OCI-LY3 (cell line): ENCODE data around the gene RND3.

ENCODE experiments used
- H2AFZ ChIP-seq: fragments of 200-600, 300-600 bp; shearing (Covaris generic); 2 replicates; pipeline ENCODE4 v1.6.0; 2014; ENCODE audit warnings: antibody characterized with exemption, low read depth, low read length
- H3K27ac ChIP-seq: fragments of 200-600, 300-600 bp; sonication (generic); 2 replicates; pipeline ENCODE4 v1.5.1; 2014; ENCODE audit warnings: mild to moderate bottlenecking, low read length, moderate library complexity, mixed read lengths
- H3K27me3 ChIP-seq: fragments of 200-600, 300-600 bp; sonication (generic); 2 replicates; pipeline ENCODE4 v1.6.1; 2014; ENCODE audit warnings: low read depth, low read length, mixed read lengths
- H3K36me3 ChIP-seq: fragments of 200-600, 300-600 bp; sonication (generic); replicated peaks from 2 replicates; pipeline ENCODE3; 2014; ENCODE audit warnings: low read depth, low read length, mixed read lengths
- H3K4me1 ChIP-seq: fragments of 300-600, 200-600 bp; sonication (generic); 2 replicates; pipeline ENCODE4 v1.6.1; 2014; ENCODE audit warnings: low read length, mixed read lengths
- H3K4me2 ChIP-seq: fragments of 200-600, 300-600 bp; sonication (generic); 2 replicates; pipeline ENCODE4 v1.6.1; 2014; ENCODE audit warnings: low read length, mixed read lengths
- H3K4me3 ChIP-seq: fragments of 300-600, 200-600 bp; sonication (generic); 2 replicates; pipeline ENCODE4 v1.5.1; 2014; ENCODE audit warnings: antibody characterized with exemption, mild to moderate bottlenecking, low read length, moderate library complexity
- H3K79me2 ChIP-seq: fragments of 300-600, 200-600 bp; shearing (Covaris generic); 2 replicates; pipeline ENCODE4 v1.6.1; 2014; ENCODE audit warnings: mild to moderate bottlenecking, low read length, mixed read lengths
- H3K9ac ChIP-seq: fragments of 300-600, 200-600 bp; shearing (Covaris generic); 2 replicates; pipeline ENCODE4 v1.6.0; 2014; ENCODE audit warnings: mild to moderate bottlenecking, low read length, moderate library complexity
- H3K9me3 ChIP-seq: fragments of 200-600, 300-600 bp; shearing (Covaris generic); 2 replicates; pipeline ENCODE4 v1.6.1; 2014; ENCODE audit warnings: low read length, mixed read lengths; ENCODE audit not compliant: insufficient read depth
- H4K20me1 ChIP-seq: fragments of 200-600, 300-600 bp; sonication (generic); 2 replicates; pipeline ENCODE4 v1.6.1; 2016; ENCODE audit warnings: low read length, mixed read lengths; ENCODE audit not compliant: insufficient read depth
- EZH2phosphoT487 ChIP-seq: fragments of 200-600 bp; shearing (Covaris generic); IDR thresholded peaks from 2 replicates; pipeline ENCODE4 v1.6.1; 2018; ENCODE audit warnings: antibody characterized with exemption, mixed run types, low read depth
- TF ChIP-seq, protein P1 (sequence below): fragments of 200-600, 300-600 bp; sonication (generic); IDR thresholded peaks from 2 replicates; pipeline ENCODE4 v1.5.1; 2014; ENCODE audit warnings: antibody characterized with exemption, low read length, low read depth

The RND3 gene

DNA sequence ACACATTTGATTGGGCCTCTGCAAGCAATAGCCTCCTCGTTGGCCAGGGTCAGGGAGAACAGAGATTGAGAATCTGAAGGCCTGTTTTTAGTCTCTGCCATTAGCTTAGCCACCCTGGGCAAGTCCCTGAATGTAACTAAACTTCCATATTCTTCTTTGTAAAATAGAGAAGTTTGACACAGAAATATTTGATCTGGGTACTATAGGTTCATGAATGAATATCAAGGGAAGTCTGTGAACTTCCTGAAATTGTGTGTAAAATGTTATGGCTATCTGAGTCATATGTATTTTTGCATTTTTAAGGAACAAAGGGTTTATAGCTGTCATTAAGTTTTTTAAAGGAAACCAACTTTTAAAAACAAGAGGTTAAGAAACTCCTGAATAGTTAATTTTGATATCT, 23.2 kb downstream of the RND3 start:
- no peak overlapping the region for H3K27ac ChIP-seq
- no peak overlapping the region for H3K4me3 ChIP-seq
- H3K79me2 ChIP-seq: no peaks in the 10 kb centered on the region
- H3K9me3 ChIP-seq: no peaks in the 10 kb centered on the region
- H3K4me1 ChIP-seq: peaks cover 10% of the 10 kb centered on the region
- H3K4me2 ChIP-seq: no peak overlapping the region
- H2AFZ ChIP-seq: no peak overlapping the region
- no peaks in the 10 kb centered on the region for H3K27me3 ChIP-seq
- no peak for TF ChIP-seq EZH2phosphoT487
- TF ChIP-seq, protein P1, sequence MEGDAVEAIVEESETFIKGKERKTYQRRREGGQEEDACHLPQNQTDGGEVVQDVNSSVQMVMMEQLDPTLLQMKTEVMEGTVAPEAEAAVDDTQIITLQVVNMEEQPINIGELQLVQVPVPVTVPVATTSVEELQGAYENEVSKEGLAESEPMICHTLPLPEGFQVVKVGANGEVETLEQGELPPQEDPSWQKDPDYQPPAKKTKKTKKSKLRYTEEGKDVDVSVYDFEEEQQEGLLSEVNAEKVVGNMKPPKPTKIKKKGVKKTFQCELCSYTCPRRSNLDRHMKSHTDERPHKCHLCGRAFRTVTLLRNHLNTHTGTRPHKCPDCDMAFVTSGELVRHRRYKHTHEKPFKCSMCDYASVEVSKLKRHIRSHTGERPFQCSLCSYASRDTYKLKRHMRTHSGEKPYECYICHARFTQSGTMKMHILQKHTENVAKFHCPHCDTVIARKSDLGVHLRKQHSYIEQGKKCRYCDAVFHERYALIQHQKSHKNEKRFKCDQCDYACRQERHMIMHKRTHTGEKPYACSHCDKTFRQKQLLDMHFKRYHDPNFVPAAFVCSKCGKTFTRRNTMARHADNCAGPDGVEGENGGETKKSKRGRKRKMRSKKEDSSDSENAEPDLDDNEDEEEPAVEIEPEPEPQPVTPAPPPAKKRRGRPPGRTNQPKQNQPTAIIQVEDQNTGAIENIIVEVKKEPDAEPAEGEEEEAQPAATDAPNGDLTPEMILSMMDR: no peak
- H3K36me3 ChIP-seq: no peaks in the 10 kb centered on the region
- no peak overlapping the region for H3K9ac ChIP-seq
- H4K20me1 ChIP-seq: no peaks in the 10 kb centered on the region

DNA sequence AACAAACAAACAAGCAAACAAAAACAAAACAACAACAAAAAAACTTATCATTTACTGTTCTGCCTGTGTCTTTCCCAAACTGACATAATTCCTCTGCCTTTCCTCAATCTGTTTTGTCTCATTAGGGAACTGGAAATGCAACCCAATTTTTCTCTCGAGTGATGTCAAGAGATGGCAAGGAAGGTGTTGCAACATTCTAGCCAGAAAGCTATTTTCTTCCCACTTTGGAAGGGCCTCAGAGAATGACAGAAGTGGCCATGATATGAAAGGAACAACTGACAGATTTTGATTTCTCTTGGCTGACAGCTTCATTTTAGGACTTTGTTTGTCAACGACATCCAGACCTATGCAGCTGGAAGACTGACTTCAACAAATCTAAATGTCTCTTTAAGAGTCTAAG, 24.7 kb downstream of the RND3 start:
- Histone ChIP-seq H3K27me3 (no peaks in the 10 kb centered on the region), H3K27ac (no peak overlapping the region), H3K4me2 (no peak overlapping the region), H3K79me2 (no peaks in the 10 kb centered on the region), H3K4me3 (no peak overlapping the region), H2AFZ (no peak overlapping the region), H3K4me1 (peaks cover 10% of the 10 kb centered on the region), H3K9ac (no peak overlapping the region), H4K20me1 (no peaks in the 10 kb centered on the region), H3K9me3 (no peaks in the 10 kb centered on the region), H3K36me3 (no peaks in the 10 kb centered on the region)
- TF ChIP-seq EZH2phosphoT487: no peak
- TF ChIP-seq, protein P1: no peak

DNA sequence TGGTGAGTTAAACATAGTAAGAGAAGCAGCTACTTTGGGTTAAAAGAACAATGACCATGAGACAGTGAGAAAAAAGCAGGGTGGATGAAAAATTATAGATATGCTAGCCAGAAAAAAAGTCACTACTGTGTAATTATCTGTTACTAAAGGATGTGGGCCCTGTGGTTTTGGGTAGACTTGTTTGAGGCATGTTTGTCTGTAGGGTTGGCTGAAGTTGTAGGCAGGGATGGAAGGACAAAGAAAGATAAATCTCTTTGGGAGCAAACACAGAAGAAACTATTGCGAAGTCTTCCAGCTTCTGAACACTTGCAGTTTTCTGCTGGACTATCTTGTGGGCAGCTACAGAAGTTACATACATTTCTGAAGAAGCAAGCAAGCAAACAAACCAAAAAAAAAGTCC, 28.2 kb downstream of the RND3 start:
- no peaks in the 10 kb centered on the region for H3K79me2 ChIP-seq
- TF ChIP-seq, protein P1: no peak
- TF ChIP-seq EZH2phosphoT487: no peak
- H3K27me3 ChIP-seq: no peaks in the 10 kb centered on the region
- no peak overlapping the region for H3K27ac ChIP-seq
- H3K4me3 ChIP-seq: no peak overlapping the region
- H3K36me3 ChIP-seq: no peaks in the 10 kb centered on the region
- H4K20me1 ChIP-seq: no peaks in the 10 kb centered on the region
- H3K4me1 ChIP-seq: peaks cover 6% of the 10 kb centered on the region
- H3K9ac ChIP-seq: no peak overlapping the region
- no peaks in the 10 kb centered on the region for H3K9me3 ChIP-seq
- no peak overlapping the region for H2AFZ ChIP-seq
- H3K4me2 ChIP-seq: no peak overlapping the region

DNA sequence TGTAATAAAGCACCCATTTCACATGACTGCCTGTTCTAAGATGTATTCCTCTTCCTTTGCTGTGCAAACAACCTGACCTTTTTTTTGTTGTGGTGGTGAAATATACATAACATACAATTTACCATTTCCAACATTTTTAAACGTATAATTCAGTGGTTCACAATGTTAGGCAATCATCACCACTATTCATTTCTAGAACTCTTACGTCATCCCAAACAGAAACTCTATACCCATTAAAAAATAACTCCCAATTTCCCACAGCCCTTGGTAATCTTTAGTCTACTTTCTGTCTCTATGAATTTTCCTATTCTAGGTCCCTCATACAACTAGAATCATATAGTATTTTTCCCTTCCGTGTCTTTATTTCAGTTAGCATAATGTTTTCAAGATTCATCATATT, 36.7 kb downstream of the RND3 start:
- TF ChIP-seq EZH2phosphoT487: no peak
- TF ChIP-seq, protein P1: no peak
- H3K9me3 ChIP-seq: no peaks in the 10 kb centered on the region
- no peak overlapping the region for H2AFZ ChIP-seq
- no peak overlapping the region for H3K27ac ChIP-seq
- H3K4me3 ChIP-seq: no peak overlapping the region
- H3K79me2 ChIP-seq: no peaks in the 10 kb centered on the region
- H3K4me2 ChIP-seq: no peak overlapping the region
- peaks cover 8% of the 10 kb centered on the region for H3K4me1 ChIP-seq
- H4K20me1 ChIP-seq: no peaks in the 10 kb centered on the region
- no peak overlapping the region for H3K9ac ChIP-seq
- no peaks in the 10 kb centered on the region for H3K27me3 ChIP-seq
- H3K36me3 ChIP-seq: no peaks in the 10 kb centered on the region
